IMR-90 (cell line): ENCODE results near the gene LRCOL1.

Experiments
- BHLHE40 ChIP-seq: fragments of 150-350 bp; IDR thresholded peaks from 2 replicates; pipeline ENCODE4 v1.6.1; 2016; ENCODE audit warnings: mild to moderate bottlenecking, low read depth, low read length
- CHD1 ChIP-seq: IDR thresholded peaks from 2 replicates; pipeline ENCODE4 v1.6.1; 2012; ENCODE audit warnings: low read depth, low read length, improper control_type of control experiment
- CTCF ChIP-seq: conservative IDR thresholded peaks from 2 replicates; pipeline ENCODE4 v1.5.1; 2012; ENCODE audit warnings: mild to moderate bottlenecking, low read depth, low read length, improper control_type of control experiment
- FOS ChIP-seq: fragments of 150-350 bp; IDR thresholded peaks from 2 replicates; pipeline ENCODE4 v1.6.1; 2016; ENCODE audit warnings: low read depth, low read length
- MAFK ChIP-seq: IDR thresholded peaks from 2 replicates; pipeline ENCODE4 v1.6.1; 2012; ENCODE audit warnings: low read depth, low read length, improper control_type of control experiment
- MAZ ChIP-seq: IDR thresholded peaks from 2 replicates; pipeline ENCODE4 v1.6.1; 2012; ENCODE audit warnings: low read depth, mild to moderate bottlenecking, low read length, improper control_type of control experiment, moderate library complexity, borderline replicate concordance
- MXI1 ChIP-seq: IDR thresholded peaks from 2 replicates; pipeline ENCODE4 v1.6.1; 2012; ENCODE audit warnings: low read depth, mild to moderate bottlenecking, low read length, moderate library complexity, borderline replicate concordance
- NFE2L2 ChIP-seq: fragments of 150-350 bp; IDR thresholded peaks from 2 replicates; pipeline ENCODE4 v1.6.1; 2016; ENCODE audit warnings: low read depth, mild to moderate bottlenecking, low read length
- POLR2A ChIP-seq: IDR thresholded peaks from 2 replicates; pipeline ENCODE4 v1.6.1; 2012; ENCODE audit warnings: mild to moderate bottlenecking, low read depth, low read length
- RAD21 ChIP-seq: IDR thresholded peaks from 2 replicates; pipeline ENCODE4 v1.6.1; 2012; ENCODE audit warnings: low read length, improper control_type of control experiment
- RFX5 ChIP-seq: IDR thresholded peaks from 2 replicates; pipeline ENCODE4 v1.8.0; 2012; ENCODE audit warnings: low read depth, mild to moderate bottlenecking, low read length, moderate library complexity
- SMC3 ChIP-seq: fragments of 150-350 bp; IDR thresholded peaks from 2 replicates; pipeline ENCODE4 v1.6.1; 2016; ENCODE audit warnings: low read depth, mild to moderate bottlenecking, antibody characterized with exemption, low read length, moderate library complexity
- USF2 ChIP-seq: fragments of 150-350 bp; IDR thresholded peaks from 2 replicates; pipeline ENCODE4 v1.6.1; 2017; ENCODE audit warnings: mild to moderate bottlenecking, antibody characterized with exemption, low read length, low read depth
- TF ChIP-seq, protein P1 (sequence below): fragments of 150-350 bp; IDR thresholded peaks from 2 replicates; pipeline ENCODE4 v1.6.1; 2016; ENCODE audit warnings: low read depth, mild to moderate bottlenecking, low read length, moderate library complexity, borderline replicate concordance

DNA sequence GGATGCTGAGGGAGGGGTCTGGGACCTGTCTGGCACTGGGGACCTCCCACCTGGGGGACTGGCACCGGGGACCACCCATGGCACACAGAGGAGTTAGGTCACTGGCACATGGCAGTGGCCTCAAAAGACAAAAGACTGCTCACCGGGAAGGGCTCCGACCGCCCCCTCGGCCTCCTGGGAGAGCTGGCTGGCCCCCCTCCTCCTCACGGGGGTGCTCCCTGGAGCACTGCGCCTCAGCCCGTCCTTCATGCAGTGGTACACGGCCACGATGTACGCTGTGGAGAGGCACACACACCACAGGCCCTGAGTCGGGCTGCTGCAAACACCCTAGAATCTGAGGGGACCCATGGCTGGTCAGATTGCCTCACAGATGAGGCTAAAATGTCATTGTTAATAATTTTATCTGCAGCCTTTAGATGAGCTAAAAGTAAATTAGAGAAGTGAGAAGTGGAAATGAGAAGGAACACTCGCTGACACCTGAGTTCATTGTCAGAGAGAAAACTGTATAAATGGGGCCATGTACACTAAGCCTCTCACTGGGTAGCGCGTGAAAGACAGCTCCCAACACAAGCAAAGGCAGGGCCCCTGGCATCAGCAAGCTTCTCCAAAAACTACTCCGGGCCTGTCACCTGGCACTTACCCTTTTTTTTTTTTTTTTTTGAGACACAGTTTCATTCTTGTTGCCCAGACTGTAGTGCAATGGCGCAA lies 22.3 kb upstream of the LRCOL1 start:
- no peak for TF ChIP-seq CTCF
- TF ChIP-seq FOS: no peak
- no peak for TF ChIP-seq USF2
- no peak for TF ChIP-seq CHD1
- no peak for TF ChIP-seq MAZ
- TF ChIP-seq RFX5: no peak
- TF ChIP-seq POLR2A: no peak
- TF ChIP-seq MXI1: no peak
- no peak for TF ChIP-seq SMC3
- TF ChIP-seq MAFK: no peak
- TF ChIP-seq RAD21: no peak
- no peak for TF ChIP-seq NFE2L2
- TF ChIP-seq, protein P1, sequence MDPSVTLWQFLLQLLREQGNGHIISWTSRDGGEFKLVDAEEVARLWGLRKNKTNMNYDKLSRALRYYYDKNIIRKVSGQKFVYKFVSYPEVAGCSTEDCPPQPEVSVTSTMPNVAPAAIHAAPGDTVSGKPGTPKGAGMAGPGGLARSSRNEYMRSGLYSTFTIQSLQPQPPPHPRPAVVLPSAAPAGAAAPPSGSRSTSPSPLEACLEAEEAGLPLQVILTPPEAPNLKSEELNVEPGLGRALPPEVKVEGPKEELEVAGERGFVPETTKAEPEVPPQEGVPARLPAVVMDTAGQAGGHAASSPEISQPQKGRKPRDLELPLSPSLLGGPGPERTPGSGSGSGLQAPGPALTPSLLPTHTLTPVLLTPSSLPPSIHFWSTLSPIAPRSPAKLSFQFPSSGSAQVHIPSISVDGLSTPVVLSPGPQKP: no peak
- no peak for TF ChIP-seq BHLHE40
